GM10266 (cell line): ENCODE results near the gene CUL7.
A peak's percentile ranks its signal among the peaks of the same experiment; 100 is the strongest.

Experiments
- DNase-seq: peaks from one replicate; pipeline ENCODE4 v3.0.0; 2012; ENCODE audit errors: extremely low spot score
- CTCF ChIP-seq: IDR thresholded peaks from 2 replicates; pipeline ENCODE4 v1.5.1; 2012; ENCODE audit warnings: mild to moderate bottlenecking, low read depth; ENCODE audit not compliant: control insufficient read depth, insufficient read depth; ENCODE audit errors: missing control alignments

CUL7 gene

DNA sequence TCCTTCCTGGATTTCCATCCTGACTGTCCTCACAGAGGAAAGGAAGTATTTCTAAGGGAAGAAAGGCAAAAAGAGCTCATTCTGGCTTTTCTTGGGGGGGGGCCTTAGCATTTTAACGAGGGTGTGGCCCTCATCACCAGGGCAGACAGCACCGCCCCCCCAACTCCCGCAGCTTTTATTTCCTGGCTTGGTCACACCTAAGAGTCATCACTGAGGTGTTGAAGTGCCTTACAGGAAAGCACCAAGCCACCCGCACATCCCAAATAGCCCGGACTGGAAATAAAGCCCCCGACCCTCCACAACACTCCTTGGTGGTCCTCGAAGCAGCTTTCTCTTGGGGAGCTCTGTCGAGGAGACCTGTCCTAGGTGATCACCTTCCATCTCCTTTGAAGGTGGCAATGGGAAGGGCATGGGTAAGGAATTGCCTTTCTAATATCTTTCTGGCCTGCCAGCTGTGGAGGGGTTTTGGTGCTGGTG, 23.7 kb upstream of the CUL7 start:
- no peak for TF ChIP-seq CTCF
- DNase-seq = no peak

- no peak for DNase-seq
- TF ChIP-seq CTCF = no peak
Observed at GRCh38 chr6:43076464-43077332, 23.0 kb upstream of the CUL7 start.

GRCh38 chr6:43075670-43076463, 22.2 kb upstream of the CUL7 start, which contains the start of gene PTK7:
PTK7 (plus strand) TSS chr6:43076314; CDS start chr6:43076489, 175 bp downstream.
- TF ChIP-seq CTCF = no peak
- peak; percentile 49 for DNase-seq

DNA sequence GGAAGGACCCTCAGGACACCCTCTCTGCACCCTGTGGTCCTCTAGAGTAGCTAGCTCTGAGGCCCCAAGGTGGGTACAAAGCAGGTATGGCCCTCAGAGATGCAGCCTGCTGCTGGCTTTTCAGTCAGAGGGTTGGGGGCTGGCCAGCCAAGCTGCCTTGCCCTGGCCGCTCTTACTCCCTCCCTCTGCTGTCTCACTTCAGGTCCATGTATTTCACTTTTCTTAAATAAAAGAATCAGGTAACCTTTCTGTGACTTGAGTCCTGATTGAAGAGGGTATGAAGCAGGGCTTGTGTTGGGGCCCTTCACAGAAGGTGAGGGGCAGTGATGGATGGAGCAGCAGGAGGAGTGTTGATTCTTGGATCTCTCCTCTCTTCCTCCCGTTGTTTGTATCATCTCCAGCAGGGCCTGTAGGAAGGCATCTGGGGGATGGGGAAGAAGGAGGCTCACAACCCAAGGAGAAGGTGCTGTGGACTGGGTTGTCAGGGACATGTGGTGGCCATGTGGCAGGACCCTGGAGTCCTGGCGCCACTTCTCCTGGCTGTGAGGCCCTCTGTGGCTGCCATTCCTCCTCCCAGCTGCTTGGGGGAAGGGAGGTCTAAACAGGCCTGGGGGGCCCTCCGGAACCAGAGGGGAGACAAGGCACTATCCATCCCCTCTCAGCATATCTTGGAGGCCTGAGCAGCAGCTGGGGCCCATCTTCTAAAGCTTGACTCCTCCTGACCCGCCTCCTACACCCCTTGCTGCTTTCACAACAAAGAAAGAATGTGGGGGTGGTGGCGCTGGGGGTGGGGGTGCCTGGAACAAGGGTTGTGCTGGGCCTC, 21.4 kb upstream of the CUL7 start:
- TF ChIP-seq CTCF = no peak
- no peak for DNase-seq

DNA sequence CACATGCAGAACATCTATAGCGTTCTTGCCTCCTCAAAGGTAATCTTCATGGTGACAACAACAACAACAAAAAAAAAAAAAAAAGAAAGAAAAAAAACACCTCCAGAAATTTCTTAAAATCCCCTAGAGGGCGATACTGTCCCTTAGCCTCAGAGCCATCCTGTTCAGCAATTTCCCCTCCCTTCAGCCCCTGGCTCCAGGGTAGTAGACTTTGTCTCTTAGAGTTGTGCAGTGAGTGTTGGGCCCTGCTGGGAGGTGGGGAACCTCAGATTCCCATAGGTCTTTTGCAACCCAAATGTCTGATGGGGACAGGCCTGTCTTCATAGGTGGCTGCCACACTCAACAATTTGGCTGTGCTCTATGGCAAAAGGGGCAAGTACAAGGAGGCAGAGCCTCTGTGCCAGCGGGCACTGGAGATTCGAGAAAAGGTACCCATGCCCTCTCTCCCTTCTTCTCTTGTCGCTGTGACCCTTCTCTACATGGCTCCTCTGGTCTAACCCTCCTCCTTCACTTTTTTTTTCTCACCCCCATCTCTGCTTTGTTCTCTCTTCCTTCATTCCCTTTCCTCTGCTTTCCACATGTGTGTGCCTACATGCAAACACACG, 16.5 kb upstream of the CUL7 start:
- peak; percentile 81 for DNase-seq
- TF ChIP-seq CTCF = peak; percentile 36

DNA sequence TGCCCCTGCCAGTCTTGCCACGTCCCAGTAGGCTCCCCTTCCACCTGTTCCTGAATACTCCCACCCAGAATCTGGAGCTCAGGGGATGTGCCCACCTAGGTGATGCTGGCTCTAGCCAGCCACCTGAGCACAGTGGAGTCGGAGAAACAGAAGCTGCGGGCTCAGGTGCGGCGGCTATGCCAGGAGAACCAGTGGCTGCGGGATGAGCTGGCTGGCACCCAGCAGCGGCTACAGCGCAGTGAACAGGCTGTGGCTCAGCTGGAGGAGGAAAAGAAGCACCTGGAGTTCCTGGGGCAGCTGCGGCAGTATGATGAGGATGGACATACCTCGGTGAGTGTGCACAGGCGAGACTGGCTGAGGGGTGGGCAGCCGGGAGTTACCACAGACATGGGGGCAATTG, 9.2 kb upstream of the CUL7 start:
- DNase-seq = no peak
- TF ChIP-seq CTCF = no peak
